ENCODE results near the gene CD247.

Gene CD247

GRCh38 chr1:167438171-167439138 lies 79.9 kb downstream of the CD247 start:
- DNase-seq (ENCODE audit: low spot score), result no peak

GRCh38 chr1:167435484-167435883 lies 82.8 kb downstream of the CD247 start:
- DNase-seq (ENCODE audit: low spot score), result no peak

- DNase-seq (ENCODE audit: low spot score), result no peak
These were observed 84.0 kb downstream of the CD247 start for GRCh38 chr1:167434306-167434705.

GRCh38 chr1:167433884-167434283 lies 84.4 kb downstream of the CD247 start:
- DNase-seq (ENCODE audit: low spot score), result no peak

GRCh38 chr1:167432780-167433179 lies 85.5 kb downstream of the CD247 start:
- no peak for DNase-seq (ENCODE audit: low spot score)

- no peak for DNase-seq (ENCODE audit: low spot score)
These were observed 86.2 kb downstream of the CD247 start for GRCh38 chr1:167431909-167432650.

- DNase-seq (ENCODE audit: low spot score), result no peak
These were observed 86.9 kb downstream of the CD247 start for GRCh38 chr1:167431261-167431908.

GRCh38 chr1:167430849-167431242 lies 87.5 kb downstream of the CD247 start:
- DNase-seq (ENCODE audit: low spot score), result no peak

GRCh38 chr1:167430134-167430848 lies 88.0 kb downstream of the CD247 start:
- DNase-seq (ENCODE audit: low spot score), result no peak

GRCh38 chr1:167429612-167430011 lies 88.7 kb downstream of the CD247 start:
- DNase-seq (ENCODE audit: low spot score), result no peak

GRCh38 chr1:167428395-167428794 lies 89.9 kb downstream of the CD247 start:
- no peak for DNase-seq (ENCODE audit: low spot score)

- DNase-seq (ENCODE audit: low spot score), result no peak
These were observed 90.5 kb downstream of the CD247 start for GRCh38 chr1:167427848-167428247.

GRCh38 chr1:167426716-167427115 lies 91.6 kb downstream of the CD247 start:
- DNase-seq (ENCODE audit: low spot score), result no peak

- DNase-seq (ENCODE audit: low spot score), result no peak
These were observed 92.8 kb downstream of the CD247 start for GRCh38 chr1:167425482-167425881.

- DNase-seq (ENCODE audit: low spot score), result no peak
These were observed 94.4 kb downstream of the CD247 start for GRCh38 chr1:167423684-167424619.

- no peak for DNase-seq (ENCODE audit: low spot score)
These were observed 97.8 kb downstream of the CD247 start for GRCh38 chr1:167420510-167420909.

GRCh38 chr1:167419245-167419644 lies 99.1 kb downstream of the CD247 start:
- DNase-seq (ENCODE audit: low spot score), result no peak

GRCh38 chr1:167418391-167418790 lies 99.9 kb downstream of the CD247 start:
- no peak for DNase-seq (ENCODE audit: low spot score)

- no peak for DNase-seq (ENCODE audit: low spot score)
These were observed 101.8 kb downstream of the CD247 start for GRCh38 chr1:167416506-167416905.

- no peak for DNase-seq (ENCODE audit: low spot score)
These were observed 105.0 kb downstream of the CD247 start for GRCh38 chr1:167413328-167413727.

GRCh38 chr1:167412920-167413319 lies 105.4 kb downstream of the CD247 start:
- DNase-seq (ENCODE audit: low spot score), result no peak
